HG02981 (cell line): ENCODE data around the gene TIMM17B.
"Not testable (repeated sequence)": the region's sequence is repeated elsewhere in the genome, so short reads cannot be mapped to it uniquely, and the experiment has no call there.

Experiments
- ATAC-seq: cut with Tn5 transposase; IDR thresholded peaks from one replicate; pipeline ENCODE4 v1.9.1; 2021; ENCODE audit warnings: mild to moderate bottlenecking, moderate library complexity; ENCODE audit not compliant: unreplicated experiment

The TIMM17B gene

GRCh38 chrX:48897157-48897624, 377 bp downstream of the TIMM17B start:
- peak; percentile 14 for ATAC-seq

GRCh38 chrX:48896611-48897011, 957 bp downstream of the TIMM17B start:
- ATAC-seq: no peak

GRCh38 chrX:48894891-48895290, 2.7 kb downstream of the TIMM17B start:
- no peak for ATAC-seq

GRCh38 chrX:48893556-48894348, 3.8 kb downstream of the TIMM17B start:
- no peak for ATAC-seq

GRCh38 chrX:48892896-48893295, 4.7 kb downstream of the TIMM17B start:
- ATAC-seq: no peak

GRCh38 chrX:48891402-48892288, 5.9 kb downstream of the TIMM17B start:
- peak; percentile 76 for ATAC-seq

GRCh38 chrX:48890934-48891401, 6.6 kb downstream of the TIMM17B start:
- peak; percentile 39 for ATAC-seq

- ATAC-seq: no peak
Observed at GRCh38 chrX:48890296-48890925, 7.2 kb downstream of the TIMM17B start.

GRCh38 chrX:48886586-48886985, 11.0 kb downstream of the TIMM17B start:
- not testable (repeated sequence) for ATAC-seq

- ATAC-seq: no peak
Observed at GRCh38 chrX:48883729-48884128, 13.8 kb downstream of the TIMM17B start.

GRCh38 chrX:48876944-48877343, 20.6 kb downstream of the TIMM17B start:
- ATAC-seq: not testable (repeated sequence)

GRCh38 chrX:48872017-48872416, 25.6 kb downstream of the TIMM17B start:
- not testable (repeated sequence) for ATAC-seq

- ATAC-seq: no peak
Observed at GRCh38 chrX:48864210-48864609, 33.4 kb downstream of the TIMM17B start.

GRCh38 chrX:48854898-48855297, 42.7 kb downstream of the TIMM17B start:
- ATAC-seq: no peak

GRCh38 chrX:48854121-48854804, 43.3 kb downstream of the TIMM17B start:
- not testable (repeated sequence) for ATAC-seq

GRCh38 chrX:48853494-48853893, 44.1 kb downstream of the TIMM17B start:
- not testable (repeated sequence) for ATAC-seq

GRCh38 chrX:48852857-48853256, 44.7 kb downstream of the TIMM17B start:
- no peak for ATAC-seq

- no peak for ATAC-seq
Observed at GRCh38 chrX:48848847-48849246, 48.7 kb downstream of the TIMM17B start.
